HG03045 (cell line): ENCODE results near the gene BPIFB2.

Source experiments
- ATAC-seq: cut with Tn5 transposase; IDR thresholded peaks from one replicate; pipeline ENCODE4 v1.9.1; 2021; ENCODE audit warnings: mild to moderate bottlenecking, moderate library complexity; ENCODE audit not compliant: unreplicated experiment

BPIFB2 gene

DNA sequence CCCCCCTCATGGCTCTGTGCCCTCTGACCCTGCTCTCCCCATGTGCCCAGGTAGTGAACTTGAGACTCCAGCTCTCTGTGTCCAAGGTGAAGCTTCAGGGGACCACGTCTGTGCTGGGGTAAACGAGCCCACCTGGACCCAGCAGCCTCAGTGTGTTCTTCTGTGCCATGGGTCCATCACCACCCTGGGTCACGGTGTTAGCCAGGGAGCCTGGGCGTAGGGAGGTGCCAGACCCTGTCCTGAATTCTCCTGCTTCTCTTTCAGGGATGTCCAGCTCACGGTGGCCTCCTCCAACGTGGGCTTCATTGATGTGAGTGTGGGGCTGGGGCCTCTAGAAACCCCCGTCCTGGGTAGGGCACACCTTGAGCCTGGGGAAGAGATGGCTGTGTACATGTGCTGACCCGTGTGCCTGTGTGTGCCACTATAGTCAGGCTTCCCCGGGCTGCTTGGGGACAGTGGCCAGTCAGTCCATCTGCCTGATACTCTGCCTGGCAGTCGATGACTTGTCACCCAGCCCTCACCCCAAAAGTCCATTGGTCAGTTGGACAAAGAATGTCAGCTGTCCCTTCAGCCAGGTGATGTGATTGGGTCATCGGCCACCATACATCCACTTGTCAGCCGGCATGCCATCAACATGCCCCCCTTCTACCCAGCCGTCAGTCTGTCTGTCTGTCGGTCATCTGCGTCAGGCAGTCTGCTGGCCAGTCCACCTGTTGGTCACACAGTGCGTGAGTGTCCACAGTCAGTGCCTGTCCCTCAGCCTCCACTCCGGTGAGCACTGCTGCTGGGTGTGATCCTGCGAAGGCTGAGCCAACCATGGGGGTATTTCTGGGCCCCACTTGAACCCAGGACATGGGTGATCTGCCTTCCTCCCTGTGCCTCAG, 13.0 kb downstream of the BPIFB2 start:
- ATAC-seq = no peak

DNA sequence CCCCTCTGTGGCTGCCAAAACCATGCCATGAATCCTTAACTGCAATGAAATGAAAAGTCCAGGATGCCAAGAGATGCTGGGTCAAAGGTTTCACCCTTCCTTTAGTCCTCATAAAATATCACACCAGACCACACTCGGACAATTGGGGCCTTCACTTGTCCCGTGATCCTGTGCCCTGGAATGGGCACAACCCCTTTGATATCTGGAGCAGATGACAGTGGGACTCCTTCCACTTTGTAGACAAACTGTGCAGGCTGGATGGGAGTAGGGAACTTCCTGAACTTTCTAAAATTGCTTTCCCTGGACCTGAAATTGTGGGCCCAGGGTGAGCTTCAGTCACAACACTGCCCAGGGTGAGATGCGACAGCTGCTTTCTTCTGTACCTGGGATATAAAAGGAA, 14.4 kb downstream of the BPIFB2 start:
- no peak for ATAC-seq

DNA sequence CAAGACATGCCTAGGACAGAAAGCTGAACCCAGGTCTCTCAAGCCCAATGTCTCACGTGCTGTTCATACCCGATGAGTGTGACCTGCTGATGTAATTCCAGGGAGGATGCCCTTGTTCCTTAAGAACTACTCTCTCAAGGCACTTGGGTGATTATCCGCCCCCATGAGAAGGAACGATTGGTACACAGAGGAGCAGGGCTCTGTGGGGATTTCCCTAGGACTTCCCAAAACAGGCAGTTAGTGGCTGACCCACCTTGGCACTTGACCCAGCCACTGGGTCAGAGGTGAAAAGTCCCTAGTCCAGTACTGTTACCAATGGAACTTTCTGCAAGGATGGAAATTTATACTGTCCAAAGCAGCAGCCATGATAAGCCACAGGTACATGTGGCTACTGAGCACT, 14.8 kb downstream of the BPIFB2 start:
- ATAC-seq = no peak

DNA sequence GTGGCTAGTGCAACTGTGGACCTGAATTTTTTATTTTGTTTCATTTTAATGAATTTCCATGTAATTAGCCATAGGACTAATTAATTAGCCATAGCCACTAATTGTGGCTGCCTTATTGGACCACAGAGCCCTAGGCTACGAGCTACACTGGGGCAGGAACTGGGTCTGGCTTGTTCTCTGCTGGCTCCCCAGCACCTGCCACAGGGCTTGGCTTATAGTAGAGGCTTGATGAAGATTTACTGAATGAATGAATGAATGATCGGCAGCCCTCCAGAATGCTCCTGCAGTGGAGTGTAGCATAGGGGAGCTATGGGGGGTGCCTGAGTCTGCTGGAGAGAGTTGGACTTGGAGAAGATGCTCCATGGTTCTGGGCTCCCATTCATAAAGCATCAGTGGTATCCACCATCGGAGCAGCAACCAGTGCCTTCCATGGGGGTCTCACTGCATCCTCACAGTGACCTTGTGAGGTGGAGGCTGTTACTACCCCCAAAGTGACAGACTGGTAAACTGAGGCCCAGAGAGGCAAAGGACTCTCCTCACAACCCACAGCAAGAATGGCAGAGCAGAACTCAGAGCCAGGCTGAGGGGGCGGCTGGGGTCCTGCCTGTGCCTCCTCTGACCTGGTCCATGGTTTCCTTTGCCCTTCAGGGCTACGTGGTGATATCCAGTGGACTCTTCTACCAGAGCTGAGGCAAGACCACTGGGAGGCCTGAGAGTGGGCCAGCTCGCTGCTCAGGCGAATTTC, 15.4 kb downstream of the BPIFB2 start:
- no peak for ATAC-seq

DNA sequence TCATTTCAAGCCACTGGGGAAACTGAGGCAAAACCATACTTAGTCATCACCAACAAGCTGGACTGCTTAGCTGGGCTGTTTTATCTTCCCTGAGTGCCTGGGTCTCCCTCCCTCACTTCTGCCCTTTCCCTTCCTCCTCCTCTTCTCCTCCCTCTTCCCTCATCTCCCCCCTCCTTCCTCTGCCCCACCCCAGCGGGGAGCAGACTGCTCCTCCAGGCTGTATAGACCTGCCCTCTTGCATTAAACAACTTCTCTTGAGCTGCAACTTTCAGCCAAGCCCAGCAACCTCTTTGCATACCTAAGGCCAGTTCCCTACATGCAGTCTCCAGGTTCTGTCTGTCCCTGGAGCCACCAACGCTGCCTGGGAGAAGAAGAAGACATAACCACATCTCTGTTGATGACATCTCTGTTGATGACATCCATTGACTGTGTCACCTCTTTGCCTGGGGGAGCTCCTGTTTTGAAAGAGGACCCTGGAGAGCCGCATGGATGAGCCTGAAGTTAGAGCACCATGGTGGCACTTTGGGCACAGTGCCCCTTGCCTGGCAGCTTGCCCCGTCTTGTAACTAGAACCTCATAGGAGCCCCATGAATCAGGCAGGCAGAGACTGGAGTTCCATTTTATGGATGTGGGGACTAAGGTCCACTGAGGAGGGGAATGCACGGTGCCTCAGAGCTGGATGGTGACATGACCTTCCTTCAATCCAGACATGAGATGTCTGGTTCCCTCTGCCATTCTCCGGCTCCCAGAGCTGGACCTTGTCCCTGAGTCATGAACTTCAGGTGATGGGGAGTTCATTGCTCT, 16.1 kb downstream of the BPIFB2 start:
- no peak for ATAC-seq

DNA sequence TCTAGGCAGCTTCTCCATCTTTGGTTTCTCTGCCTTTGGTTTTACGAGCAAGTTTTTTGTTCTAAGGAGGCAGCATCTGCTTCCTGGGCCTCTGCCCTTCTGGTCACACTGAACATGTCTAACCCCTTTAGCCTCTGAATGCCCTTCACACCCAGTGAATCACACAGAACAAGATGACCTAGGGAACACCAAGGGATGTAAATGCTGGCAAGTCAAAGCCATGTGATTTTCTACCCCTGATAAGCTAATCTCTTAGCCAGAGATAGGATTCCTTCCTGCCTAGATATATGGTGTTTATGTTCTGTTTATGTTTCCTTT, 16.7 kb downstream of the BPIFB2 start:
- no peak for ATAC-seq

DNA sequence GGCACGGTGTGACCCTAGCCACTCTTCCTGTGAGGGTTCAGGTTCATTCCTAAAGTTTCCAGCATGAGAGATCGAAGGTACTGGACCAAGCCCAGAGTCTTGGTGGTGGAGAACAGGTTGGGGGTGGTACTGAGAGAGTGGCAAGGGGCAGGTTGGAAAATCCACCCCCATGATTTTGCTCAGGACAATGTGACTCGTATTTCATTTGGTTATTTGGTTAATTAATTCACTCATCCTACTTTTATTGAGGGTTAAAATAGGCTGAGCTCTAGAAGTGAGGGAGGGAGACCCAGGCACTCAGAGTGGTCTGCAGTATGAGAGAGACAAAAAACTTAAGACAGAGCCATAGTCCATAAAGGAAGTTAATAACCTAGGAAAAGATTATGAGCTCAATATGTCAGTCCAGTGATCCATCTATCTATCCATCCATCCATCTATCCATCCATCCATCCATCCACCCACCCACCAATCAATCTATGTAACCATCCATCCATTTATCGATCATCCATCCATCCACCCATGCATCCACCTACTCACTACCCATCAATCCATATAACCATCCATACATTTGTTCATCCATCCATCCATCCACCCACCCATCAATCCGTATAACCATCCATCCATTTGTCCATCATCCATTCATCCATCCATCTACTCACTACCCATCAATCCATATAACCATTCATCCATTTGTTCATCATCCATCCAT, 17.3 kb downstream of the BPIFB2 start:
- no peak for ATAC-seq

DNA sequence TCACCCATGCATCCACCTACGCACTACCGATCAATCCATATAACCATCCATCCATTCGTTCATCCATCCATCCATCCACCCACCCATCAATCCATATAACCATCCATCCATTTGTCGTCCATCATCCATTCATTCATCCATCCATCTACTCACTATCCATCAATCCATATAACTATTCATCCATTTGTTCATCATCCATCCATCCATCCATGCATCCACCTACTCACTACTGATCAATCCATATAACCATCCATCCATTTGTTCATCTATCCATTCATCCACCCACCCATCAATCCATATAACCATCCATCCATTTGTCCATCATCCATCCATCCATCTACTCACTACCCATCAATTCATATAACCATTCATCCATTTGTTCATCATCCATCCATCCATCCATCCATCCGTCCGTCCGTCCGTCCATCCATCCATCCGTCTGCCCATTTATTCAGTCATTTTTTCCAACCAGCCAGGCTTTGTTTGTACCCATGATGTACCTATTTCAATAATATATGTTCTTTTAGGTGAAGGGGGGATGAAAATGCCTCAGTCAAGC, 17.9 kb downstream of the BPIFB2 start:
- no peak for ATAC-seq

DNA sequence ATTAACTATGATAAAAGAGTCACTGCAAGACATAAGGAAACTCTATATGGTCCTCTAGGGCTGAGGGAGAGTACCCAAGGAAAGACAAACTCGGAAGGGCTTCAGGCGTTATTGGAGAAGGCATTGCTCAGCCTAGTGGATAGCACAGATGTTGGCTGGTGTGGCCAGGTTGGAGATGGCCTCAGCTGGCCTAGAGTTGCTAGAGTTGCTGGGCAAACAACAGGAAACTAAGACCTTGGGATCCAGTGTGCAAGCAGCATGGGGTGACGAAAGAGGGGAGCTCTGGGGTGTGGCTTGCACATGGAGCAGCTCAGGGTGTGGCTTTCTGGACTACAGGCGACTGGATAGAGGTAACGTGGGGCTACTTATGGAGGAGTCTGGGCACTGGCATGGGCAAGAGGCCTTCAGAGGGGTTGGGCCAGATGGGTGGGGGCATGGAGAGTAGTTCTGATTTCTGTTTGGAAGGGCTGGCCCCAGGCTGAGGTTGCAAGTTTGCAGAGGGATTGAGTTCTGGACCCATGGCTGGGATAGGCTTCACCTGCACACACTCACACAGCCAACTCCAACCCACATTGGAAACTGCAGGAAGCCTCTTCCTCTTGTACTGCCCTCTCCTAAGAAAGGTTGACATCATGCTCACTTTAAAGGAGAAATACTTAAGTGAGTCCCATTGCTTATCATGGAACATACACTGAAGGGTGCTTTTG, 18.7 kb downstream of the BPIFB2 start:
- ATAC-seq = no peak

DNA sequence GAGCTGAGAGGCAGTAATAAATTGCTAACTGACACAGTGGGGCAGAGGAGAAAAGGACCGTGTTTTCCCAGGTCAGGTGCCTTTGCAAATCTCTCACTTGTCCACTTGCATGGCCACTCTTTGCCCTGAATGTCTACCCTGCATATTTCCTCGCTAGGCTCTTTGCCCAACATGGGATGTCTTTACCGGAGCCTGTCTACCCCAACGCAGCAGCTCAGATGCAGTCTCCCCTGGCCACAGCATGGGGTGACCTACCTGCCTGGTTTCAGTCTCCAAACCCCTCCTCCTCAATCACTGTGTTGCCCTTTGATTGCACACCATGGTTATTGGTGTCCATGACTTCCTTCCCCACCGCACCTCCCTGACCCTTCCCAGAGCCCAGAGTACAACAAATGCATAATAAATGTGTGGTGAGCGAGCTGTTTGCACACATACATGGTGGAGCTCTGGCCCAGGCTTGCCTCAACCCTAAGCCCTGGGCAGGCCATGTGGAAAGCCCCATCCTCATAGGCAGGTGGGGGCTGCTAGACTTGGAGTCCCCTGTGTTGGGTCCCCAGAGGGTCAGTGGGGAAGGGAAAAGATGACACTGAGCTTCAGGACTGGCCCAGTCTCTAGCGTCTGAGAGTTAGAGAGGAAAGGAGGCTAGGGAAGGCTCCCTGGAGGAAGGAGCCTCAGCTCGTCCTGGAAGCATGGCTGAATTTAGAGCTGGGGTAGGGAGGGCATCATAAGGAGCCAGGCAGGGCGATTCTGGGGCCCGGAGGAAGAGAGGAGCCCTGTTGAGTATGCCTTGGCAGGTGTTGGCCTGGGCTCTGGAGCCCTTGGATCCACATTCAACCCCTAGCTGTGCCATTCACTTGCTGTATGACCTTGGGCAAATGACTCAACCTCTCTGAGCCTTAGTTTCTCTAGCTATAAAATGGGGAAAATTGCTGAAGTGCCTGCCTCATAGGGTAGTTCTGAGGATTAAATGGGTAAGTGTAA, 19.6 kb downstream of the BPIFB2 start:
- ATAC-seq = no peak

DNA sequence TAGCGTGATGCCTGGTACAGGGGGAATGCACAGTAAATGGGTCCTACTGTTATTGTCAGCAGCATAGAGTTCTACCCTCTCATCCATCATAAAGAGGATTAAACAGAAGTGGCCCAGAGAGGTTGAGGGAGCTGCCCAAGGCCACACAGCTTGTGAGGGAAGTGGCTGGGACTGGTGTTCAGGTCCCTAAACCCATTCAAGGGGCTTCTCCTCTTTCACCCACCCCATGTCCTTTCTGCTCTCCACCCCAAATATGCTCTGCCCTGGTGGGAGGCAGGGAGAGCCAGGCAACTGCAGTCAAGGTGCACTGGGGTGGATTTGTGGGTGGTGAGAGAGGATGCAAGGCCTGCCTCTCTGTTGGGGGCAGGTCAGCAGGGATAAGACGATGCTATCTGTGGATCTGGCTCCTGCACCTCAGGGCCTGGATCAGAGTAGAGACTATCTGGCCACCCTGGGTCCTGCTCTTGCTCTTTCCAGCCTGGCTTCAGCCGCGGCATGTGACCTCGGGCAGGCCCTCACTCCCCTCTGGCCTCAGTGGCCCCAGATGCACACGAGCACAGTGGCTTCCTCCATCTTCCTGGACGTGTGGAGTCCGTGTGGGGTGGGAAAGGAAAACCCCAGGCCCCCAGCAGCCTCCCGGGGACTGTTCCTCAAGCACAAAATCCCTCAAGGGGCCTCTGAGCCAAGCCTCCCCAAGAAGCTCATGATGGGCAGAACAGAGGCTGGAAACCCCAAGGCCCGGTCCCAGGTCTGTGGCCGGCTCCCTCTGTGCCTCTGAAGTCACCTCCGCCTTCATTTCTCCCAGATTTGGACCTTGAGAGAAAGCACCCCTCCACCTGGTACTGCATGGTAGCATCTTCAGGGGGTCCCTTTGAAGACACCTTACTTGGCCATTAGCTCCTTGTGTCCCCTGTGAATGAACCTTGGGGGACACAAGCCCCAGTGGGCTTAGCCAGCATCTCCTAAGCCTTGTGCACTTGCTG, 20.6 kb downstream of the BPIFB2 start:
- no peak for ATAC-seq

DNA sequence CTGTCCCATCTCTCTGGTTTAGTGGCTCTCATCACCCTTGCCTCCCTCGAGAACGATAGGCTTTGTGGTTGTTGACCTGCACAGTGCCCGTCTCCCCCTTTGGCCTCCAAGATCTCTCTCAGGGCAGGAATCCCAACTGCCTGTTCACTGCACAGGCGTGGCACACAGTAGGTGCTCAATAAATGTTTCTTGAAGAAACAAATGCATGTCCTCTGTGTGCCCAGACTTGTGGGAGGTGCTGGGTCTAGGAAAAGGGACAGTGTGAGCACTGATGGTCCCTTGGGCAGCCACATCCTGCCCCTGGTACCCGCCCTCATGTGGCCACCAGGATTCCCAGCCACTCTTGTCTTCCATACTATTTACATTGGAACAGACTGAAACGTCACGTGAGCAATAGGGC, 21.4 kb downstream of the BPIFB2 start:
- no peak for ATAC-seq

DNA sequence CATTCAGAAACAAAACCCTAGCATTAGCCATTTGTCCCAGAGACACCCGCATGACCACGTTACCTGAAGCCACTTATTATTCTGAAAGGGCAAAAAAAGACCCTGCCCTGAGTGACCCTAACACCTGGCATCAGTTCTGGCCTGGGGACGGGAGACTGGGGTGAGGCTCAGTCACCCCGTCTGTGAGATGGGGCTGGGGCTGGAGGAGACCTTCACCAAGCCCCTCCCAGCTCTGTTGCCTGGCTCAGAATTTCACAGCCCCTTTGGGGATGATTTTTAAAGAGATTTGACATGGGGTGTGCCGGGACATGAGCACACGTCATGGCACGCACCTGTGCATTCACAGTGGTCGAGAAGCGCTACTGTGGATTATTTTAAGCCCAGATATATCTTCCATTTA, 22.6 kb downstream of the BPIFB2 start:
- no peak for ATAC-seq

DNA sequence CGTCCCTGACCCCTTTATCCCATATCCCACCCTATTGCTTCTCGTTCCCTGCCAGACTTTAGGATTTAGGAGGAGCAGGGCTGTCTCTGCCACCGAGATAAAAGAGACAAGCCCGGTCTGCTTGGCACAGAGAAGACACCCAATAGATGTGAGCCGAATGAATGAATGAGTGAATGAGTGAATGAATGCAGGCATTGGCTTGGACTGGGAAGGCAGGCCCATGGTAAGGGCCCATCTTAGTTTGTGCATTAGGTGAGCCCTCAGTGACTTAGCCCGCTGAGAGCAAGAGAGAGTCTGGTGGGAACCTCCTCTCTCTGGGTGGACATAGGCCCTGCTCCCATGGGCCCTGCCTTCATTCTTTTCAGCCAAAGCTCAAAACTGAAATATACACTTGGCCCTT, 23.1 kb downstream of the BPIFB2 start:
- no peak for ATAC-seq

DNA sequence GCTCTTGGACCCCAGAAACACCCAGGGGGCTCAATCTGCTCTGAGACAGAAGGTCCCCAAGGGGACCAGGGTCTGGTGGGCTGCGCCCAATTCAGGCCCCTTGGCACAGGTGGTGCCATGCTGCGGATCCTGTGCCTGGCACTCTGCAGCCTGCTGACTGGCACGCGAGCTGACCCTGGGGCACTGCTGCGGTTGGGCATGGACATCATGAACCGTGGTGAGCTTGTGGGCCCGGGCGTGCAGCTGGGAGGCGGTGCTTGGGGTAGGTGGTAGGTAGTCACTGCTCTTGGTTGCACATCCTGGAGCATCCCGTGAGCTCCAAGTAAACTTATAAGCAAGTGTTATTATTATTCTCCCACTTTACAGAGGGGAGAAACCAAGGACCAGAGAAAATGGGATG, 24.0 kb downstream of the BPIFB2 start, which contains the start of gene BPIFB6:
Gene BPIFB6, plus strand, starts transcription at position 118 of the 400 bp plus-strand sequence. Its CDS starts 0 bp downstream, at position 118.
- ATAC-seq = no peak

DNA sequence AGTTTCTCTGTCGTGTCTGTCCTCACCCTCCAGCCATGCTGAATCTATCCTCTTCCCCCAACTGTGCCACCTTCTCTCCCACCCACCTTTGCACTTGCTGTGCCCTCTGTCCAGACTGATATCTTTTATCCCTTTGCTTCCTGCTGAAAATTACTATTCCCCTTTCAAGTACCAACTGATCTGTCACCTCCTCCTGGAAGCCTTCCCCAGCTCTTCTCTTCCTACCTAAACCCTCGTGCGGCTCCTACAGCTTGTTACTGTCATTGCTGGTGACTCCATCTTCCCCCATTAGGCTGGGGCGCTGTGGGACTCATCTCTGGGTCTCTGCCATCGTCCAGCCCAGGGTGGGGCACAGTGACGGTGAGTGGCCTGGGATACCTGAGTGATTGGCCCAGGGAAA, 25.1 kb downstream of the BPIFB2 start:
- no peak for ATAC-seq

DNA sequence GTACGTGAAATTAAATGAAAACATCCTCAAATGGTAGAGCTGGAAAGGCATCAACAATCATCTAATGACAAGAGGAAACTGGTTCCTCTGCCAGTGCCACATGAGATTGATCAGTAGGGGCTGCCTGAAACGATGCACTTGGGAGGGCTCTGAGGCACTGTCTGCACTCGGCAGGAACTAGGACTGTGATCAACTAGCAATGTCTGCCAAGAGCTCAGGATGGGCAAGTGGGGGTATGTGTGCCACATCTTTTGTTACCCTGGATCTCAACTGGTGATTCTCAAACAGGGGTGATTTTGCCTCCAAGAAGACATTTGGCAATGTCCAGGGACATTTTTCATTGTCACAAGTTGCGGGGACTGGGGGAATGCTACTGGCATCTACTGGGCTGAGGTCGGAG, 25.9 kb downstream of the BPIFB2 start:
- no peak for ATAC-seq

DNA sequence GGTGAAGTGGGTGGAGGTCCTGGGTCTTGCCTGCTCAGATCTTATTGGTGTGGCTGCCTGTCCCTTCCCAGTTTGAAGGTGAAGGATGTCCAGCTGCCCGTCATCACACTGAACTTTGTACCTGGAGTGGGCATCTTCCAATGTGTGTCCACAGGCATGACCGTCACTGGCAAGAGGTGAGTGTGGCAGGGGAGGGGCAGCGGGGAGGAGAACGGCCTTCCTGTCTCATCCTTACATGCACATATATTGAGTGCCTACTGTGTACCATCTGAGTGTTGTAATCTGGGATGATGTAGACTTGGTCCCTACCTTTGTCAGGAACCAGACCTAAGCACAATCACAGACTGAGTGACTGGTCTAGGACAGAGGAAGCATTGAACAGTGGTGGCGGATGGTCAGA, 26.6 kb downstream of the BPIFB2 start:
- no peak for ATAC-seq
